Neuron (in vitro differentiated cells): Measurements from ENCODE around the gene ODAD3.

Source experiments
- H2AFZ ChIP-seq: one replicate; pipeline ENCODE4 v1.6.1; 2013; ENCODE audit warnings: low read depth, mild to moderate bottlenecking, inconsistent platforms, low read length, moderate library complexity
- H3K27me3 ChIP-seq: one replicate; pipeline ENCODE4 v1.6.1; 2013; ENCODE audit warnings: low read length; ENCODE audit not compliant: insufficient read depth
- H3K36me3 ChIP-seq: one replicate; pipeline ENCODE4 v1.6.1; 2013; ENCODE audit warnings: low read length; ENCODE audit not compliant: insufficient read depth
- H3K4me1 ChIP-seq: one replicate; pipeline ENCODE4 v1.6.1; 2013; ENCODE audit warnings: low read length; ENCODE audit not compliant: insufficient read depth
- H3K4me3 ChIP-seq: 2 replicates; pipeline ENCODE4 v1.5.1; 2013; ENCODE audit warnings: mild to moderate bottlenecking, low read length, moderate library complexity
- H3K9me3 ChIP-seq: one replicate; pipeline ENCODE4 v1.6.1; 2013; ENCODE audit warnings: low read length

ODAD3 gene

GRCh38 chr19:11377756-11378155 lies 57.2 kb downstream of the ODAD3 start:
- Histone ChIP-seq H3K4me3 (no peak overlapping the region), H3K4me1 (peaks cover 25% of the 10 kb centered on the region), H3K36me3 (no peaks in the 10 kb centered on the region), H3K9me3 (no peaks in the 10 kb centered on the region), H3K27me3 (peaks cover 2% of the 10 kb centered on the region), H2AFZ (no peak overlapping the region)

GRCh38 chr19:11377237-11377636 lies 57.7 kb downstream of the ODAD3 start:
- H3K4me3 ChIP-seq = no peak overlapping the region
- peaks cover 25% of the 10 kb centered on the region for H3K4me1 ChIP-seq
- H3K36me3 ChIP-seq = no peaks in the 10 kb centered on the region
- no peak overlapping the region for H2AFZ ChIP-seq
- H3K27me3 ChIP-seq = no peaks in the 10 kb centered on the region
- no peaks in the 10 kb centered on the region for H3K9me3 ChIP-seq

- Histone ChIP-seq H3K36me3 (no peaks in the 10 kb centered on the region), H2AFZ (peak overlapping the region; percentile 37), H3K4me3 (peak overlapping the region; percentile 59), H3K27me3 (no peaks in the 10 kb centered on the region), H3K4me1 (peaks cover 23% of the 10 kb centered on the region), H3K9me3 (no peaks in the 10 kb centered on the region)
Measured at GRCh38 chr19:11375143-11375948, 59.6 kb downstream of the ODAD3 start.

GRCh38 chr19:11374433-11375142 lies 60.3 kb downstream of the ODAD3 start, which contains the start of gene SWSAP1:
SWSAP1 (plus strand) TSS chr19:11374666; CDS start chr19:11374681, 15 bp downstream.
- H3K4me3 ChIP-seq = peak within 1 kb of the TSS; percentile 59
- H3K4me1 ChIP-seq = peaks cover 23% of the 10 kb centered on the region
- peak within 1 kb of the TSS; percentile 37 for H2AFZ ChIP-seq
- H3K27me3 ChIP-seq = no peaks in the 10 kb centered on the region
- no peaks in the 10 kb centered on the region for H3K36me3 ChIP-seq
- no peaks in the 10 kb centered on the region for H3K9me3 ChIP-seq

GRCh38 chr19:11373885-11374432 lies 61.0 kb downstream of the ODAD3 start:
- no peaks in the 10 kb centered on the region for H3K36me3 ChIP-seq
- H3K4me1 ChIP-seq = peaks cover 23% of the 10 kb centered on the region
- no peak overlapping the region for H2AFZ ChIP-seq
- H3K4me3 ChIP-seq = peak overlapping the region; percentile 59
- H3K27me3 ChIP-seq = no peaks in the 10 kb centered on the region
- H3K9me3 ChIP-seq = no peaks in the 10 kb centered on the region

- H3K4me1 ChIP-seq = peaks cover 20% of the 10 kb centered on the region
- H2AFZ ChIP-seq = no peak overlapping the region
- H3K36me3 ChIP-seq = no peaks in the 10 kb centered on the region
- H3K27me3 ChIP-seq = no peaks in the 10 kb centered on the region
- H3K9me3 ChIP-seq = no peaks in the 10 kb centered on the region
- peak overlapping the region; percentile 59 for H3K4me3 ChIP-seq
Measured at GRCh38 chr19:11373166-11373884, 61.6 kb downstream of the ODAD3 start.

GRCh38 chr19:11370744-11371143 lies 64.2 kb downstream of the ODAD3 start:
- Histone ChIP-seq H3K4me3 (no peak overlapping the region), H3K27me3 (no peaks in the 10 kb centered on the region), H2AFZ (no peak overlapping the region), H3K9me3 (no peaks in the 10 kb centered on the region), H3K36me3 (no peaks in the 10 kb centered on the region), H3K4me1 (peaks cover 18% of the 10 kb centered on the region)
